Kidney capillary endothelial cell (primary cell): Measurements from ENCODE around the gene ERBB4.
"Not testable (repeated sequence)": the region's sequence is repeated elsewhere in the genome, so short reads cannot be mapped to it uniquely, and the experiment has no call there.

Source experiments
- DNase-seq: peaks from one replicate; pipeline ENCODE4 v3.0.0-alpha.2; 2018; ENCODE audit warnings: low spot score

The ERBB4 gene

GRCh38 chr2:212136216-212136795 is 402.3 kb downstream of the ERBB4 start:
- no peak for DNase-seq

- no peak for DNase-seq
Measured at GRCh38 chr2:212135739-212136138, 402.9 kb downstream of the ERBB4 start.

DNA sequence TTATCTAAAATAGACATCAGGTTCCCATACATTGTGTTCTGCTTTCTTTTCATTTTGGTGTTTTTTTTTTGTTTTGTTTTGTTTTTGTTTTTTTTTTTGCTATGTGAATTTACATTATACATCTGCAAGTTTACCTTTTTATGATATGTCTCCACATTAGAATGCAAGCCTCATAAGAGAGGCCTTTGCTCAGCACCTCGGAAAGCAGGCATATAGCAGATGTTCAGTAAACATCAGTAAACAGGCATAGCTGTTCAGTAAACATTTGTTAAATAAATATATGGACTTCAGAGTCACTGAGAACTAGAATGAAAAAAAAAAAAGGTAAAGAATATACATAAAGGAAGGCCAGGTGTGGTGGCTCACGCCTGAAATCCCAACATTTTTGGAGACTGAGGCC is 405.3 kb downstream of the ERBB4 start:
- no peak for DNase-seq

- no peak for DNase-seq
Measured at GRCh38 chr2:212124598-212124997, 414.0 kb downstream of the ERBB4 start.

GRCh38 chr2:212119591-212119990 is 419.0 kb downstream of the ERBB4 start:
- DNase-seq, result no peak

- no peak for DNase-seq
Measured at GRCh38 chr2:212117926-212118325, 420.7 kb downstream of the ERBB4 start.

DNA sequence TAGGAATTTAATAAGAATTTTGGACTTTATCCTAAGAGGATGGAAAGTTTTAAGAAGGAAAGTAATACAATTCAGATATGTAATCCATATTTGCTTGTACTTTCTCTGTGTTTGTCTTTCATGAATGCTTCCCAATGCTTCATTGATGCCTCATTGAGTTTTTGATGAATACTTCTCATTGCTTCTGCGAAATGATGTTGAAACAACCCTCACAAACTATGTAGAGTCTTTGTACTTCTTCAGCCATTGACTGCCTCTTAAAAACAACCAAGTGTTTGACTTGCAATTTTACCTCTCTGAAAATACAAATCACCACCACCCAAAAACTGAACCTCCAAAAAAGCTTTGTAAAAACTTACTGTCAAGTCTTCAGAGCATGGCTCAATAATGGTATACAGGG is 424.1 kb downstream of the ERBB4 start:
- DNase-seq, result no peak

DNA sequence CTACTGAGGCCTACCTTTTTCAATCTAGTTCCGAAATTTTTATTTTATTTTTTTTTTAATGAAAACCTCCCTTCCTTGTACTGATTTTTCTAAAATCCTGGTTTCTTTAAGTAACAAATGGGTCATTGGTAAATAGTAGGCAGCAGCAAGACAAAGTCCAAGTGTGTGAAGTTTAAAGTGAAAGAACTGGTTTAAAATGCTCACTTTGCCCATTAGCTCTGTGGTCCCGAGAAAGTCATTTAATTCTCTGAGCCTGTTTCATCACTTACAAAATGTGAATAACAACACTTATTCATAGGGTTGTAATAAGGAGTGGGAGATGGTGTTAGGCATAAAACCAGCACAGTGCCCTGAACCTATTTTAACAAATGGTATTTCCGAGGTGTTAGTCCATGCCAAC is 426.2 kb downstream of the ERBB4 start:
- no peak for DNase-seq

DNA sequence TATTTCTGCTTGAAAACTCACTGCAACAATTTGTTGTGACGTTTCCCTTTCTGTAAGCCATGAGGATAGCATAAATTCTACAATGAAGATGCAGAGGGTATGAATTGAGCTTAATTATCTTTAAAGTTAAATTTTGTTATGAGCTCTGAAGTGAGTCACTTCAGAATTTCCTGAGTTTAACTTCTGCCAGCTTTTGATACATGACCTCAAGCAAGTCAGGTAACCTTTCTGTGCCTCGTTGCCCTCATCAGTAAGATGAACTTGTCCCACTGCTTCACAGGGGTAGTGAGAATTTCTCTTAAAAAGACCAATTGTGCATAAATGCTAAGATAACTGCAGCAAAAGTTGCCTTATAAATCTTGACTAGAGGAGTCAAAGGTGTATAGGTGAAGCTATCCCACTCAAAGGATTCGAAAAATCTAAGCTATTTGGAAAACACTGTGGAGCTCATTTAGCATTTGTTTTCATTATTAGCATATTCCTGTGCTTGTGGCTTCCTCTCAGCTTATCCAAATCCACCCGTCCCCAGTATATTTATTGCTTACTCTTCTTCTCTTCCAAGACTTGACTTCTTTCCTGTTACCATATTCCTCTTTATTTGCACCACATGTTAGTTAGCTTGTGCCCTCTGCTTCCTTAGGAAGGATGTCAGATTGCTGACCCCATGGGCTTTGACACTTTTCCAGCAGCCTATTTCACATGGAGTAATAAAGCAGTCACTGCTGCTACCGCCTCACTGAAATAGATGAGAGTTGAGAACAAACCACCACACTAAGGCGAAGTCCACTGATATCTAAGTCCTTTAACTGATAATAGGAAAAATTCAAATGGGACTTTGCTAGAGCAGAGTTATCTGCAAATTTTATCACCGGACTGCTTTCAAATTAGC is 428.6 kb downstream of the ERBB4 start:
- no peak for DNase-seq

GRCh38 chr2:212109217-212109616 is 429.4 kb downstream of the ERBB4 start:
- DNase-seq, result no peak

- DNase-seq, result no peak
Measured at GRCh38 chr2:212107989-212108388, 430.6 kb downstream of the ERBB4 start.

DNA sequence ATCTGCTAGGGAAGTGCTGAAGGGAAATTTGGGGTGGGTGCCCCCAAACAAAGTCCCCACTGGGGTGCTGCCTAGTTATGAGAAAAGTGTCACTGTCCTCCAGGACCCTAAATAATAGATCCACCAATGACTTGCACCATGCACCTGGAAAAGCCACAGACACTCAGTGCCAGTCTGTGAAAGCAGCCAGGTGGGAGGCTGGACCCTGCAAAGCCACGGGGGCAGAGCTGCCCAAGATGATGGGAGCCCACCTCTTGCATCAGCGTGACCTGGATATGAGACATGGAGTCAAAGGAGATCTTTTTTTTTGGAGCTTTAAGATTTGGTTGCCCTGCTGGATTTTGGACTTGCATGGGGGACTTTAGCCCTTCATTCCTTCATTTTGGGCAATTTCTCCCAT is 431.6 kb downstream of the ERBB4 start:
- no peak for DNase-seq

GRCh38 chr2:212106536-212106935 is 432.1 kb downstream of the ERBB4 start:
- DNase-seq, result not testable (repeated sequence)

DNA sequence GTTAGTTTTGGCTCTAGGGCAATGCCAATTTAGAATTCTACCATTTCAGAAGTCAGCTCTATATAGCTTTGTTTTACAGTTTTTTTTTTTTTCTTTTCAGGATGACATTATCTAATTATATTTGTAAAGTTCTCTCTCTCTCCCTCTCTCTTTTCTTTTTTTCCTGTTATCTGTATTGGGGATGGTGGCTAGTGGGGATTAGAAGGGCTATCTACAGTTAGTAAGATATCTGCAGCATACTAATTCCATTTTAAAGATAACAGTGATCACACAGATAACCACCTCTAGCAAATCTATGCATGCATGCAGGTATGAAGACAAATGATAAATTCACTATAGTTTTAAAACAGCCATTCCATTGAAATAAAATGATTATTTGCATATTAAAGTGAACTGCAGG is 438.9 kb downstream of the ERBB4 start:
- no peak for DNase-seq

- DNase-seq, result no peak
Measured at GRCh38 chr2:212098966-212099365, 439.6 kb downstream of the ERBB4 start.

DNA sequence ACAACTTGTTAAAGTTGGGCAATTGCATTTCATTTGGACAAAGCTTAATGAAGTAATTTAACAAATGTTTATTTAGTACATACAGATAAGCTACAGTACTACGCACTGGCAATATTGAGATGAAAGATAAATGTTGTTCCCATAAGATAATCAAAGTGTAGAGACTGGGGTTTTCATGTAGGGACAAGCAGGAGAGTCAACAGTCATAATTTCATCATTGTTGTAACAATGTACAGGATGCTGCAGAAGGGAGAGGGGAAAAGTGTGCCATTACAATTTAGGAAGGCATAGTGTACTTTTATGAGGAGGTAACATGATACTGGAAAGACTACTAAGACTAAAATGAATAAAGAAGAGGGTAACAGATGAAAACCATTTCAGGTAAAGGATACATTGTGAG is 441.6 kb downstream of the ERBB4 start:
- no peak for DNase-seq

DNA sequence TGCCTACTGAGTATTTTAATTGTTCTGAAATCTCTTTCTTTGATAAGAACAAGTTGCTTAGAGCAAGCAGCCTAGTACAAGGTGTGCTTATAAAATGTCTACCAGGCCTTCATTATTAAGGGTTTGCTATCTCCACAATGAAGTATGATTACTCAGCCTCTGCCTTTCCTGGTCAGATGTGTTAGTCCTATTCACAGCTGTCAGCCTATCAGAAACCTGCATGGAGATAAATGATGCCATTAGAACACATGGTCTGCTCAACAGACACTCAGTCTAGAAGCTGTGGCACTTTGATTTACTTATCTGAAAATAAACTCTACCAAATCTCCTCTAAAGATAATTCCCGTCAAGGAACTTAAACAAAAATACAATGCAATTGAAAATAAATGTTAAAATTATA is 448.7 kb downstream of the ERBB4 start:
- DNase-seq, result no peak

GRCh38 chr2:212088353-212088752 is 450.2 kb downstream of the ERBB4 start:
- DNase-seq, result no peak

DNA sequence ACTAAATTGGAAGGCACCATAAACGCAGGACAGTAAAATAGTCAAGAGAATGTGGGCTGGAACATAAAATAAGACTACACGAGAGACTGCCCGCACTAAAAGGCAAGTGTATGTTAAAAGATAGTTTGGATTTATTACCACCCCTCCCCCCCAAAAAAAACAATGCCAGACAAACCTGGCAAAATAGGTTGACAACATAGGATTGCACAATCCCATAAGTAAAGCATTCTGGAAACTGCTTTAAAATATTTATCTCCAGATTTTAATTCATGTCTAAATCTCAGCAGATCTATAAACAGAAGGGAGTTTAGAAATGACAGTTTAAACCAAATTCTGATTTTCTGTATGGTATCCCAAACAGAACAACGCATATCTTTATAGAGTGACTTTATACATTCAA is 455.1 kb downstream of the ERBB4 start:
- no peak for DNase-seq

DNA sequence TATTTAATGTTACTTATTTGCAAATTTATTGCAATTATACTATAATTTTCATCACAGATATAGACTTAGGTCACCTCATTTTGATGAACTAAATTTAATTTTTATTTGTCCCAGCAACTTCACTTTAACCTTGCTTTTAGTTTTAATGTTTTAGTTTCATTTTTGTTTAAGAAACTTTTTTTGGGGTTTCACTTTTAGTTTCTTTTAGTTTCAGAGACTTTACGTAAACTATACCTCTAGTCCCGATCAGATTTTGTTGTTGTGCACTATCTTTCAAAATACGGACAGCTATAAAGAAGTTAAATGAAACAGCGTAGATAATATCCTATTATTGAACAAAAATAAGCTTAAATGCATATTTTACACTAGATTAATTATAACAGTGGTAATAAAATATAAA is 460.5 kb downstream of the ERBB4 start:
- DNase-seq, result no peak

DNA sequence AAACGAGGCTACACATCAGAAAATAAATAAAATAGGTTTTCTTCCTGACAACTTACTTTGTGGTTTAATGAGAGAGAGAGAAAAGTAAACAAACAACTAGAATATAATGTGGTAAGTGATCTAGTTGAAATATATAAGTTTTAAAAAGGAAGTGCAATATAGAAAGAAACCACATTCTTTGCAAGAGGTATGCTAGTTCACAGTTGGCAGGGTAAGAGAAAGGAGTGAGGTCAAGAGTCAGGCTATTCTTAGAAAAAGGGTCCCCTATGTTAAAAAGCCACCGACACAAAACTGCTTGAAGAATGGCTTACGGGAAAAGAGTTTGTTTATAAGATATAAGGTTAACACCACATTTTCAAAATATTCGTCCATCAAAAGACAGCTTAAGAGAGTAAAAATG is 462.1 kb downstream of the ERBB4 start:
- no peak for DNase-seq

- DNase-seq, result no peak
Measured at GRCh38 chr2:212073360-212073759, 465.2 kb downstream of the ERBB4 start.

GRCh38 chr2:212066546-212066945 is 472.1 kb downstream of the ERBB4 start:
- DNase-seq, result no peak

- DNase-seq, result no peak
Measured at GRCh38 chr2:212064318-212064717, 474.3 kb downstream of the ERBB4 start.
